Nephron progenitor cell (in vitro differentiated cells): ENCODE data around the gene NET1.
A peak's percentile ranks its signal among the peaks of the same experiment; 100 is the strongest.

Experiments
- DNase-seq: peaks from one replicate; pipeline ENCODE4 v3.0.0; 2021
- H3K27ac Mint-ChIP-seq: 2 replicates; pipeline ENCODE4 v1.8.0; 2021; ENCODE audit warnings: mild to moderate bottlenecking, moderate library complexity, mixed read lengths
- H3K27me3 Mint-ChIP-seq: 2 replicates; pipeline ENCODE4 v1.8.0; 2021; ENCODE audit warnings: mild to moderate bottlenecking, low read depth, mixed read lengths; ENCODE audit not compliant: poor library complexity
- H3K36me3 Mint-ChIP-seq: 2 replicates; pipeline ENCODE4 v1.8.0; 2021; ENCODE audit warnings: low read depth, mixed read lengths
- H3K4me1 Mint-ChIP-seq: 2 replicates; pipeline ENCODE4 v1.8.0; 2021; ENCODE audit warnings: mixed read lengths
- H3K4me3 Mint-ChIP-seq: 2 replicates; pipeline ENCODE4 v1.8.0; 2021; ENCODE audit warnings: mild to moderate bottlenecking, moderate library complexity, mixed read lengths
- H3K9me3 Mint-ChIP-seq: 2 replicates; pipeline ENCODE4 v1.8.0; 2021; ENCODE audit warnings: mild to moderate bottlenecking, moderate library complexity, mixed read lengths
- CTCF ChIP-seq: fragments of 200-600 bp; sonication (generic); IDR thresholded peaks from 2 replicates; pipeline ENCODE4 v1.5.0; 2021; ENCODE audit warnings: antibody characterized with exemption

NET1 gene

GRCh38 chr10:5493691-5494090, 81.3 kb downstream of the NET1 start:
- Mint-ChIP-seq H3K27me3 (no peaks in the 10 kb centered on the region), H3K9me3 (peaks cover 8% of the 10 kb centered on the region), H3K27ac (peak overlapping the region; percentile 46), H3K4me3 (no peak overlapping the region), H3K36me3 (no peaks in the 10 kb centered on the region), H3K4me1 (peaks cover 24% of the 10 kb centered on the region)
- TF ChIP-seq CTCF, result no peak
- no peak for DNase-seq

- no peak for TF ChIP-seq CTCF
- Mint-ChIP-seq H3K27me3 (no peaks in the 10 kb centered on the region), H3K4me3 (no peak overlapping the region), H3K9me3 (peaks cover 8% of the 10 kb centered on the region), H3K27ac (no peak overlapping the region), H3K36me3 (no peaks in the 10 kb centered on the region), H3K4me1 (peaks cover 24% of the 10 kb centered on the region)
- DNase-seq, result no peak
Measured at GRCh38 chr10:5494611-5495010, 82.3 kb downstream of the NET1 start.

GRCh38 chr10:5496261-5497250, 84.2 kb downstream of the NET1 start:
- peaks cover 30% of the 10 kb centered on the region for H3K4me1 Mint-ChIP-seq
- no peaks in the 10 kb centered on the region for H3K36me3 Mint-ChIP-seq
- DNase-seq, result no peak
- no peaks in the 10 kb centered on the region for H3K27me3 Mint-ChIP-seq
- H3K4me3 Mint-ChIP-seq, result no peak overlapping the region
- TF ChIP-seq CTCF, result no peak
- no peak overlapping the region for H3K27ac Mint-ChIP-seq
- H3K9me3 Mint-ChIP-seq, result peaks cover 8% of the 10 kb centered on the region

GRCh38 chr10:5497289-5497688, 84.9 kb downstream of the NET1 start:
- Mint-ChIP-seq H3K4me1 (peaks cover 30% of the 10 kb centered on the region), H3K27ac (no peak overlapping the region), H3K9me3 (peaks cover 2% of the 10 kb centered on the region), H3K4me3 (no peak overlapping the region), H3K27me3 (no peaks in the 10 kb centered on the region), H3K36me3 (no peaks in the 10 kb centered on the region)
- TF ChIP-seq CTCF, result no peak
- no peak for DNase-seq

GRCh38 chr10:5497948-5498730, 85.8 kb downstream of the NET1 start:
- Mint-ChIP-seq H3K4me1 (peaks cover 36% of the 10 kb centered on the region), H3K27me3 (no peaks in the 10 kb centered on the region), H3K27ac (no peak overlapping the region), H3K36me3 (no peaks in the 10 kb centered on the region), H3K9me3 (no peaks in the 10 kb centered on the region), H3K4me3 (no peak overlapping the region)
- TF ChIP-seq CTCF, result no peak
- no peak for DNase-seq
